Neural cell (in vitro differentiated cells): ENCODE data around the gene MECP2. TPM values are rescaled to one million over a fixed set of nuclear protein-coding genes. Genes with fewer than 3 reads are reported as not detected.

Experiments
- H2AFZ ChIP-seq: fragments of 200-600, 300-800 bp; sonication (generic), shearing (Covaris generic); 2 replicates; pipeline ENCODE4 v1.6.0; 2014; ENCODE audit warnings: low read depth, mild to moderate bottlenecking, antibody characterized with exemption, low read length, moderate library complexity
- H3F3A ChIP-seq: fragments of 200-600 bp; shearing (Covaris generic); 2 replicates; pipeline ENCODE4 v1.6.1; 2016; ENCODE audit warnings: mild to moderate bottlenecking, moderate library complexity, mixed read lengths, antibody characterized with exemption, low read length; ENCODE audit not compliant: insufficient read depth, poor library complexity, severe bottlenecking
- H3K27ac ChIP-seq: fragments of 200-600, 300-800 bp; sonication (generic), shearing (Covaris generic); 2 replicates; pipeline ENCODE4 v1.5.1; 2014; ENCODE audit warnings: mild to moderate bottlenecking, low read length, moderate library complexity
- H3K27me3 ChIP-seq: fragments of 300-800, 200-600 bp; sonication (generic), shearing (Covaris generic); 2 replicates; pipeline ENCODE4 v1.6.0; 2014; ENCODE audit warnings: mild to moderate bottlenecking, low read depth, low read length, moderate library complexity; ENCODE audit not compliant: insufficient read depth
- H3K36me3 ChIP-seq: fragments of 300-800, 200-600 bp; sonication (generic), shearing (Covaris generic); 2 replicates; pipeline ENCODE4 v1.5.1; 2014; ENCODE audit warnings: mild to moderate bottlenecking, antibody characterized with exemption, low read length, moderate library complexity; ENCODE audit not compliant: insufficient read depth
- H3K4me2 ChIP-seq: fragments of 300-800, 200-600 bp; sonication (generic), shearing (Covaris generic); 2 replicates; pipeline ENCODE4 v1.6.0; 2014; ENCODE audit warnings: mild to moderate bottlenecking, low read length
- H3K4me3 ChIP-seq: fragments of 300-800, 200-600 bp; sonication (generic), shearing (Covaris generic); 2 replicates; pipeline ENCODE4 v1.5.1; 2014; ENCODE audit warnings: mild to moderate bottlenecking, low read length, moderate library complexity
- H3K79me2 ChIP-seq: fragments of 200-600 bp; shearing (Covaris generic); replicated peaks from 2 replicates; pipeline ENCODE4 v1.6.0; 2014; ENCODE audit warnings: mild to moderate bottlenecking, low read length, moderate library complexity; ENCODE audit not compliant: insufficient read depth
- H3K9ac ChIP-seq: fragments of 300-800, 200-600 bp; sonication (generic), shearing (Covaris generic); 2 replicates; pipeline ENCODE4 v1.6.1; 2016; ENCODE audit warnings: mild to moderate bottlenecking, low read length, mixed read lengths
- H3K9me2 ChIP-seq: fragments of 200-600 bp; shearing (Covaris generic); 2 replicates; pipeline ENCODE4 v1.6.1; 2016; ENCODE audit warnings: mild to moderate bottlenecking, low read length, mixed read lengths; ENCODE audit not compliant: insufficient read depth
- H3K9me3 ChIP-seq: fragments of 200-600, 300-800 bp; sonication (generic), shearing (Covaris generic); 2 replicates; pipeline ENCODE4 v1.6.1; 2016; ENCODE audit warnings: mild to moderate bottlenecking, mixed run types, low read length, moderate library complexity, mixed read lengths
- H4K20me1 ChIP-seq: fragments of 200-600 bp; shearing (Covaris generic); 2 replicates; pipeline ENCODE4 v1.6.1; 2016; ENCODE audit warnings: mild to moderate bottlenecking, mixed run types; ENCODE audit not compliant: insufficient read depth
- CTCF ChIP-seq: fragments of 450-650 bp; IDR thresholded peaks from 2 replicates; pipeline ENCODE4 v1.5.1; 2014; ENCODE audit warnings: antibody characterized with exemption, mild to moderate bottlenecking, moderate library complexity; ENCODE audit not compliant: poor library complexity, severe bottlenecking
- EP300 ChIP-seq: fragments of 450-650 bp; conservative IDR thresholded peaks from 2 replicates; pipeline ENCODE4 v1.6.1; 2014; ENCODE audit warnings: antibody characterized with exemption, mild to moderate bottlenecking, moderate library complexity; ENCODE audit not compliant: poor library complexity, severe bottlenecking
- EZH2 ChIP-seq: fragments of 200-600, 300-800 bp; shearing (Covaris generic), sonication (generic); IDR thresholded peaks from 2 replicates; pipeline ENCODE4 v1.6.1; 2014; ENCODE audit warnings: antibody characterized with exemption, low read length, borderline replicate concordance, mild to moderate bottlenecking; ENCODE audit not compliant: insufficient read depth, poor library complexity, severe bottlenecking
- MXI1 ChIP-seq: fragments of 450-650 bp; conservative IDR thresholded peaks from 2 replicates; pipeline ENCODE4 v1.6.1; 2014; ENCODE audit warnings: antibody characterized with exemption, mild to moderate bottlenecking; ENCODE audit not compliant: poor library complexity, severe bottlenecking
- POLR2AphosphoS5 ChIP-seq: IDR thresholded peaks from 2 replicates; pipeline ENCODE4 v1.6.1; 2012
- RAD21 ChIP-seq: fragments of 450-650 bp; conservative IDR thresholded peaks from 2 replicates; pipeline ENCODE4 v1.6.1; 2014; ENCODE audit warnings: antibody characterized with exemption, mild to moderate bottlenecking, moderate library complexity
- REST ChIP-seq: IDR thresholded peaks from 2 replicates; pipeline ENCODE4 v1.6.1; 2012; ENCODE audit warnings: borderline replicate concordance
- SMC3 ChIP-seq: fragments of 450-650 bp; conservative IDR thresholded peaks from 2 replicates; pipeline ENCODE4 v1.6.1; 2014; ENCODE audit warnings: antibody characterized with exemption, mild to moderate bottlenecking, moderate library complexity; ENCODE audit not compliant: poor library complexity
- TAF1 ChIP-seq: IDR thresholded peaks from 2 replicates; pipeline ENCODE4 v1.6.1; 2012; ENCODE audit warnings: low read depth
- polyA plus RNA-seq: library from polyadenylated mRNA; depleted of rRNA; stranded (reverse); fragments of >200 nt; gene quantifications from 2 replicates; pipeline ENCODE4 v1.2.3, GENCODE V29; 2014

The MECP2 gene
- polyA plus RNA-seq, 1 donor from 2014 or later, result 14.5 TPM

GRCh38 chrX:154140206-154140605 is 42.7 kb upstream of the MECP2 start:
- Histone ChIP-seq H3K36me3 (no peaks in the 10 kb centered on the region), H3K27me3 (no peaks in the 10 kb centered on the region), H3K4me3 (no peak overlapping the region), H3K27ac (no peak overlapping the region), H3F3A (no peaks in the 10 kb centered on the region), H3K79me2 (no peaks in the 10 kb centered on the region), H4K20me1 (no peaks in the 10 kb centered on the region), H3K9ac (no peak overlapping the region), H3K9me3 (no peaks in the 10 kb centered on the region), H2AFZ (no peak overlapping the region), H3K4me2 (no peak overlapping the region), H3K9me2 (no peaks in the 10 kb centered on the region)
- TF ChIP-seq RAD21, result no peak
- TF ChIP-seq MXI1, result no peak
- no peak for TF ChIP-seq CTCF
- no peak for TF ChIP-seq SMC3
- TF ChIP-seq TAF1, result no peak
- no peak for TF ChIP-seq POLR2AphosphoS5
- TF ChIP-seq EP300, result no peak
- no peak for TF ChIP-seq EZH2
- TF ChIP-seq REST, result no peak

- no peaks in the 10 kb centered on the region for H4K20me1 ChIP-seq
- H3K27me3 ChIP-seq, result no peaks in the 10 kb centered on the region
- H3K36me3 ChIP-seq, result no peaks in the 10 kb centered on the region
- no peaks in the 10 kb centered on the region for H3F3A ChIP-seq
- no peak overlapping the region for H3K4me3 ChIP-seq
- H2AFZ ChIP-seq, result no peak overlapping the region
- H3K9me3 ChIP-seq, result no peaks in the 10 kb centered on the region
- H3K9me2 ChIP-seq, result no peaks in the 10 kb centered on the region
- H3K79me2 ChIP-seq, result no peaks in the 10 kb centered on the region
- H3K27ac ChIP-seq, result no peak overlapping the region
- no peak overlapping the region for H3K4me2 ChIP-seq
- TF ChIP-seq RAD21 (no peak), MXI1 (no peak), SMC3 (no peak), EP300 (no peak), EZH2 (no peak), POLR2AphosphoS5 (no peak), CTCF (no peak), TAF1 (no peak), REST (no peak)
- H3K9ac ChIP-seq, result no peak overlapping the region
These were observed 41.3 kb upstream of the MECP2 start for GRCh38 chrX:154138857-154139256.
